Smooth muscle cell (in vitro differentiated cells): ENCODE results near the gene SLC8B1. TPM values are rescaled to one million over a fixed set of nuclear protein-coding genes. Genes with fewer than 3 reads are reported as not detected.
A peak's percentile ranks its signal among the peaks of the same experiment; 100 is the strongest.

Experiments used
- DNase-seq: peaks from one replicate; lab custom pipeline; 2025; ENCODE audit not compliant: unreplicated experiment; lab: John Stamatoyannopoulos, UW
- H2AFZ ChIP-seq: fragments of 200-600 bp; sonication (generic); 2 replicates; pipeline ENCODE4 v1.6.0; 2016; ENCODE audit warnings: antibody characterized with exemption, low read depth, mild to moderate bottlenecking
- H3F3A ChIP-seq: fragments of 200-600 bp; sonication (generic); 2 replicates; pipeline ENCODE4 v1.6.0; 2017; ENCODE audit warnings: antibody characterized with exemption, low read depth
- H3K27ac ChIP-seq: fragments of 200-600 bp; sonication (generic); 2 replicates; pipeline ENCODE4 v1.5.1; 2016; ENCODE audit warnings: low read depth, mild to moderate bottlenecking
- H3K27me3 ChIP-seq: fragments of 200-600 bp; sonication (generic); 2 replicates; pipeline ENCODE4 v1.6.1; 2016; ENCODE audit warnings: low read depth, mild to moderate bottlenecking
- H3K36me3 ChIP-seq: fragments of 200-600 bp; sonication (generic); 2 replicates; pipeline ENCODE4 v1.5.1; 2016; ENCODE audit warnings: low read depth
- H3K4me1 ChIP-seq: fragments of 200-600 bp; sonication (generic); 2 replicates; pipeline ENCODE4 v1.5.1; 2016; ENCODE audit warnings: low read depth
- H3K4me2 ChIP-seq: fragments of 200-600 bp; sonication (generic); 2 replicates; pipeline ENCODE4 v1.6.0; 2016; ENCODE audit warnings: mild to moderate bottlenecking
- H3K4me3 ChIP-seq: fragments of 200-600 bp; sonication (generic); 2 replicates; pipeline ENCODE4 v1.5.1; 2016; ENCODE audit warnings: mild to moderate bottlenecking
- H3K79me2 ChIP-seq: fragments of 200-600 bp; sonication (generic); 2 replicates; pipeline ENCODE4 v1.6.0; 2016; ENCODE audit warnings: low read depth, mild to moderate bottlenecking
- H3K9ac ChIP-seq: fragments of 200-600 bp; sonication (generic); 2 replicates; pipeline ENCODE4 v1.6.0; 2016; ENCODE audit warnings: low read depth
- H3K9me3 ChIP-seq: fragments of 200-600 bp; sonication (generic); replicated peaks from 2 replicates; pipeline ENCODE4 v1.5.1; 2016; ENCODE audit warnings: low read depth
- H4K20me1 ChIP-seq: fragments of 200-600 bp; sonication (generic); 2 replicates; pipeline ENCODE4 v1.6.0; 2016; ENCODE audit warnings: low read depth
- WGBS: methylation state at CpG from one replicate; pipeline ENCODE4 v1.1.7; 2016; ENCODE audit warnings: low lambda C conversion rate; 5-methylcytosine and 5-hydroxymethylcytosine counted together
- polyA plus RNA-seq: library from polyadenylated mRNA; unstranded; fragments of >200 nt; fragmentation: Nextera tagmentation; extraction: Ambion mirVana; gene quantifications from 2 replicates; pipeline ENCODE4 v1.2.1, GENCODE V29; 2016
- total RNA-seq: library from RNA; depleted of rRNA; stranded (reverse); fragments of >200 nt; gene quantifications from 2 replicates; pipeline ENCODE4 v1.2.3, GENCODE V29; 2014
- TF ChIP-seq, protein P1 (sequence below): fragments of 200-600 bp; sonication (generic); IDR thresholded peaks from 2 replicates; pipeline ENCODE4 v1.5.1; 2017; ENCODE audit warnings: borderline replicate concordance, mild to moderate bottlenecking, antibody characterized with exemption; ENCODE audit not compliant: insufficient read depth, poor library complexity, severe bottlenecking

Gene SLC8B1
- total and polyA plus RNA-seq, 2 experiments from 2014 or later: 11.8 to 14.3 TPM

- Histone ChIP-seq H3K4me3 (no peak overlapping the region), H3K4me1 (peaks cover 12% of the 10 kb centered on the region), H3K9ac (no peak overlapping the region), H4K20me1 (no peaks in the 10 kb centered on the region), H3K4me2 (no peak overlapping the region), H3K27ac (no peak overlapping the region), H3F3A (no peaks in the 10 kb centered on the region), H3K36me3 (no peaks in the 10 kb centered on the region), H2AFZ (no peak overlapping the region), H3K79me2 (no peaks in the 10 kb centered on the region), H3K27me3 (no peaks in the 10 kb centered on the region), H3K9me3 (no peaks in the 10 kb centered on the region)
- TF ChIP-seq, protein P1, sequence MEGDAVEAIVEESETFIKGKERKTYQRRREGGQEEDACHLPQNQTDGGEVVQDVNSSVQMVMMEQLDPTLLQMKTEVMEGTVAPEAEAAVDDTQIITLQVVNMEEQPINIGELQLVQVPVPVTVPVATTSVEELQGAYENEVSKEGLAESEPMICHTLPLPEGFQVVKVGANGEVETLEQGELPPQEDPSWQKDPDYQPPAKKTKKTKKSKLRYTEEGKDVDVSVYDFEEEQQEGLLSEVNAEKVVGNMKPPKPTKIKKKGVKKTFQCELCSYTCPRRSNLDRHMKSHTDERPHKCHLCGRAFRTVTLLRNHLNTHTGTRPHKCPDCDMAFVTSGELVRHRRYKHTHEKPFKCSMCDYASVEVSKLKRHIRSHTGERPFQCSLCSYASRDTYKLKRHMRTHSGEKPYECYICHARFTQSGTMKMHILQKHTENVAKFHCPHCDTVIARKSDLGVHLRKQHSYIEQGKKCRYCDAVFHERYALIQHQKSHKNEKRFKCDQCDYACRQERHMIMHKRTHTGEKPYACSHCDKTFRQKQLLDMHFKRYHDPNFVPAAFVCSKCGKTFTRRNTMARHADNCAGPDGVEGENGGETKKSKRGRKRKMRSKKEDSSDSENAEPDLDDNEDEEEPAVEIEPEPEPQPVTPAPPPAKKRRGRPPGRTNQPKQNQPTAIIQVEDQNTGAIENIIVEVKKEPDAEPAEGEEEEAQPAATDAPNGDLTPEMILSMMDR: no peak
- WGBS: 96% methylated on average over 8 of the region's 8 CpGs
- no peak for DNase-seq
These were observed 32.4 kb downstream of the SLC8B1 start for GRCh38 chr12:113302466-113302865.

GRCh38 chr12:113301811-113302210 lies 33.1 kb downstream of the SLC8B1 start:
- Histone ChIP-seq H2AFZ (no peak overlapping the region), H3K27ac (no peak overlapping the region), H3K79me2 (no peaks in the 10 kb centered on the region), H3F3A (no peaks in the 10 kb centered on the region), H3K9ac (no peak overlapping the region), H3K27me3 (no peaks in the 10 kb centered on the region), H3K4me3 (no peak overlapping the region), H3K4me1 (peaks cover 12% of the 10 kb centered on the region), H3K9me3 (no peaks in the 10 kb centered on the region), H3K36me3 (no peaks in the 10 kb centered on the region), H4K20me1 (no peaks in the 10 kb centered on the region), H3K4me2 (no peak overlapping the region)
- TF ChIP-seq, protein P1: no peak
- WGBS: 93% methylated on average over 6 of the region's 6 CpGs
- no peak for DNase-seq

DNA sequence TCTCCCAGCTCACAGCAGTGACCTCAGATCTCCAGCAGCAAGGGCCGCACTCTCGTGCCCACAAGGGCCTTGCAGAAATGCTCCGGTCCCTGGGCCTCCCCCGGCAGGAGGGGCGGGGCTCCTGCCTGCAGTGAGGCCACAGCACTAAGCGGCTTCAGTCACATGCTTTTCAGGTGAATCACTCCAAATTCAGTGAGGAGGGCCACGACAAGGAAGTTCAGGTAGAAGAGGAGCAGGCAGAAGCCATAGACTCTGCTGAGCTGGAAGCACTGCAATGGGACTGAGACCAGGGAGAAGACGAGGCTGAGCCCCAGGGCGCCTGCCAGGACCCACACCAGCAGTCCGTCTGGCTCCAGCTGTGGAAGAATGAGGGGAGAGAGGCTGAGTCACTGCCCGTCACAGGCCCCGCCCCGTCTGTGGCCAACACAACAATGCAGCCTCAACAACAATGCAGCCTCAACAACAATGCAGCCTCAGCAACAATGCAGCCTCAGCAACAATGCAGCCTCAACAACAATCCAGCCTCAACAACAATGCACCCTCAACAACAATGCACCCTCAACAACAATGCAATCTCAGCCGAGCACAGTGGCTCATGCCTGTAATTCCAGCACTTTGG lies 35.2 kb downstream of the SLC8B1 start:
- Histone ChIP-seq H3K4me2 (peak overlapping the region; percentile 71), H4K20me1 (no peaks in the 10 kb centered on the region), H3K4me1 (peaks cover 8% of the 10 kb centered on the region), H3K9me3 (no peaks in the 10 kb centered on the region), H3F3A (no peaks in the 10 kb centered on the region), H3K79me2 (no peaks in the 10 kb centered on the region), H2AFZ (no peak overlapping the region), H3K9ac (peak overlapping the region; percentile 55), H3K36me3 (no peaks in the 10 kb centered on the region), H3K27me3 (no peaks in the 10 kb centered on the region), H3K4me3 (no peak overlapping the region), H3K27ac (peak overlapping the region; percentile 82)
- DNase-seq: peak; percentile 46
- WGBS: 16% methylated on average over 14 of the region's 14 CpGs
- TF ChIP-seq, protein P1: no peak
